CD1c-positive myeloid dendritic cell (primary cell): Measurements from ENCODE around the gene CSRP3.
"Not testable (repeated sequence)": the region's sequence is repeated elsewhere in the genome, so short reads cannot be mapped to it uniquely, and the experiment has no call there.

Experiments
- DNase-seq: peaks from one replicate; pipeline ENCODE4 v3.0.0-alpha.2; 2016; ENCODE audit errors: extremely low spot score

CSRP3 gene

GRCh38 chr11:19187114-19187832, 14.5 kb downstream of the CSRP3 start:
- DNase-seq: no peak

- DNase-seq: no peak
Measured at GRCh38 chr11:19185516-19186052, 16.2 kb downstream of the CSRP3 start.

GRCh38 chr11:19185036-19185435, 16.7 kb downstream of the CSRP3 start:
- DNase-seq: no peak

- DNase-seq: no peak
Measured at GRCh38 chr11:19183646-19184045, 18.1 kb downstream of the CSRP3 start.

DNA sequence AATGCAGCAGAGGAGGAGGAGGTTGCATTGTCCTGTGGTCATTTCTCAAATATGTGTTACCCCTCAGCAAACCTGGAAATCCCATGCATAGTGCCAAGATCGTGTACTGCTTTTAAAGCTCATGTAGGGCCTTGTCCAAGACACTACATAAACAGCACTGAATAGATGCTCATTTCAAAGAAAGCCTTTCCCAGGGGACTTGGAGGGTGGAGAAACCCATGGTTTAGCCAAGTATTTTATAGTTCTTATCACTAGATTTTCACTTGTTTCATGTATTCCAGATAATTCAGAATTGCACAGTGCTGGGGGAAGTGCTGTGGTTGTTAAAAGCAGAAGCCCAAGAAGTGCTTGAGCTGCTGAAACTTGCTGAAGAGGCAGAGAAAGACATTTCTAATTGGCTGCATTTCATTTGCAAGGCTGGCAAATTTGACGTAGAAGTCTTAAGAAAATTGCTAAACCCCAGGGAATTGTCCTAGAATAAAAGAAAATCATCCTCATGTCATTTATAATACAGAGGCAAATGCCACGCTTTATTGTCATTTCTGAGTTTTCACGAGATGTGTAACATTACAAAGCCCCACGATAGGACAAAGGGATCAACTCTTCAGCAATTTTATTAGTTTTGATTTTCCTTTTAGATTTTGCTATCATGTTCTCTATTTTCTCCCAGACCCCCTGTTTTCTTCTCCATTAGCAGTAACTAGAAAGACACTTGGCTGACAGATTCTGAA, 20.1 kb downstream of the CSRP3 start:
- no peak for DNase-seq

- DNase-seq: no peak
Measured at GRCh38 chr11:19176629-19177186, 25.1 kb downstream of the CSRP3 start.

DNA sequence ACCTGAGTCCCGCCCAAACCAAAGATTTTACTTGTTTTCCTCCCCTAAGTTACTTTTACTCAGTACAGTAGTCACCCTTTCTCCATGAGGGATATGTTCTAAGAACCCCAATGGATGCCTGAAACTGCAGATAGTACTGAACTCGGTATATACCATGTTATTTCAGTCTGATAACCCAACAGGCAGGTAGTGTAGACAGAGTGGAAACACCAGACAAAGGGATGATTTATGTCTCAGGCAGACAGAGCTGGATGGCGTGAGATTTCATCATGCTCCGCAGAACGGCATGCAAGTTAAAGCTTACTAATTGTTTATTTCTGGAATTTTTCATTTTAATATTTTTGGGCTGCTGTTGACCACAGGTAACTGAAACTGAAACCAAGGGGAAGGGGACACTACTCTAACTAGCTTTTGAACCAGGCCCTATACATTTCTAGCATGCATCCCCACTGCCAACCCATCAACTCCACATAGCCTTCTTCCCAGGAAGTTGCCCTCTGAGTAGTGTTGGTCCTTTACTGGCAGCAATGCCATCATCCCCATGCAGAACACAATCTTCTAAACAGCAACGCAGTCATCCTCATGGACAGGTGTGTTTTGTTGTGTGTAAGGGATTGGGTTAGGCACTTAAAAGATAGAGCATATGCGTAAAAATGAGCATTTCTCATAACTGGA, 27.7 kb downstream of the CSRP3 start:
- DNase-seq: no peak

- DNase-seq: no peak
Measured at GRCh38 chr11:19173004-19173689, 28.6 kb downstream of the CSRP3 start.

GRCh38 chr11:19168090-19168489, 33.7 kb downstream of the CSRP3 start:
- no peak for DNase-seq

GRCh38 chr11:19164881-19165280, 36.9 kb downstream of the CSRP3 start:
- no peak for DNase-seq

GRCh38 chr11:19164230-19164855, 37.4 kb downstream of the CSRP3 start:
- DNase-seq: no peak

DNA sequence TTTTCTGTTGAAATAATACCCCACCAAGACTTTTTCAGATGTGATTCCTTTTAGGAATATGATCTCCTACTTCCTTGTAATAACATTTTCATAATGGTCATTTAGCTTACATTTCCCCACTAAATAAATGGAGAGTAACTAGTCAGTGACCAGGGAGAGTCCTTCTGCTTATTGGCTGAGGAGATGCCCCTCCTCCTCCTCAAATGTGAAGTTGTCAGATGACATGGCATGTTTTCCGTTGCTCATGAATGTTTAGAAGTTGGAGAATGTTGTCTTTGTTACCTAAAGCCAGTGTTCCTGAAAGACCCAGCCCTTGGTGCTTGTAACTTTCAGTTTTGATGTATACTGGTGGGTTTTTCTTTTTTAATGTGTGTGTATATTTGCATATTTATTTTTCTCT, 38.2 kb downstream of the CSRP3 start:
- no peak for DNase-seq

- DNase-seq: no peak
Measured at GRCh38 chr11:19162951-19163505, 38.8 kb downstream of the CSRP3 start.

DNA sequence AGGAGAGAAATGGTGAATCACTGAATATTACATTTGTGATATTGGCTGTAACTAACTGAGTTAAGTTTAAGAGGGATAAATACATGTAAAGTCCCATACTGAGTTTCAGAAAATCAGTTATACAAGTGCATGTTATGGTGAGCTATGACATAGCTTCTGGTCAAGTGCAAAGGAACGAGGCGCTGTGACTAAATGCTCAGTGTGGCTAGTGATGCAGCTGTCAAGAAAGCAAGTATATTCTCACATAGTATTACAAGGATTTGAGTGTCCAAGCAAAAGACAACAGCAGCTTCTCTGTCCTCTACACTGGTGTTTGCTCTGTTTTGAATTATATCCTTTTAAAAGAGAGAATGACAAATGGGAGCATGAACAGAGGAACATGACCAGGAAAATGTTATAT, 40.1 kb downstream of the CSRP3 start:
- DNase-seq: no peak

GRCh38 chr11:19160847-19161246, 40.9 kb downstream of the CSRP3 start:
- DNase-seq: no peak

GRCh38 chr11:19156892-19157291, 44.9 kb downstream of the CSRP3 start:
- DNase-seq: no peak

DNA sequence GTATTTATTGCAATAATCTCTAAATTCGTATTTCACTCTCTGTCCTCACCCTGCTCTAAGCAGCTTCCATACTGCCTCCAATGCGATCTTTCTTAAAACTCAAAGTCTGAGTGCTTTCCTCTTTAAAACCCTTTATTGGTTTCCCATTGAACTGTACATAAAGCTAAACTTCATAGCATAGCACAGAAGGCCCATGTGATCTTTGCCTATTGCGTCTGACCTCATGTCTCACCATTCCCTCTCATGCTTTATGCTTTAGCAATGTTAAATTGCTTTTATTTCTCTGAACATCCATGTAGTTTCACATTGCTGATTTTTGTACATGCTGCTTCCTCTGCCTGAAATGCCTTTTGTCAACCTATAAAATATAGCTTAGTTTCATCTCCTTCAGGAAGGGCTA, 56.5 kb downstream of the CSRP3 start:
- DNase-seq: no peak

DNA sequence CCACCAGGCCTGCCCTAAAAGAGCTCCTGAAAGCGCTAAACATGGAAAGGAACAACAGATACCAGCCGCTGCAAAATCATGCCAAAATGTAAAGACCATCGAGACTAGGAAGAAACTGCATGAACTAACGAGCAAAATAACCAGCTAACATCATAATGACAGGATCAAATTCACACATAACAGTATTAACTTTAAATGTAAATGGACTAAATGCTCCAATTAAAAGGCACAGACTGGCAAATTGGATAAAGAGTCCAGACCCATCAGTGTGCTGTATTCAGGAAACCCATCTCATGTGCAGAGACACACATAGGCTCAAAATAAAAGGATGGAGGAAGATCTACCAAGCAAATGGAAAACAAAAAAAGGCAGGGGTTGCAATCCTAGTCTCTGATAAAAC, 64.9 kb downstream of the CSRP3 start:
- not testable (repeated sequence) for DNase-seq

- DNase-seq: no peak
Measured at GRCh38 chr11:19134004-19134403, 67.8 kb downstream of the CSRP3 start.
